OCI-LY3 (cell line): Measurements from ENCODE around the gene SPINDOC.

ENCODE experiments used
- CTCF ChIP-seq: fragments of 200-600, 300-600 bp; sonication (generic); IDR thresholded peaks from 2 replicates; pipeline ENCODE4 v1.5.1; 2014; ENCODE audit warnings: antibody characterized with exemption, low read length, low read depth
- EZH2phosphoT487 ChIP-seq: fragments of 200-600 bp; shearing (Covaris generic); IDR thresholded peaks from 2 replicates; pipeline ENCODE4 v1.6.1; 2018; ENCODE audit warnings: antibody characterized with exemption, mixed run types, low read depth

GRCh38 chr11:63831326-63831725, 18.1 kb downstream of the SPINDOC start:
- TF ChIP-seq CTCF (no peak), EZH2phosphoT487 (no peak)
